GM19240 (cell line): ENCODE data around the gene CSTPP1.
"Not testable (repeated sequence)": the region's sequence is repeated elsewhere in the genome, so short reads cannot be mapped to it uniquely, and the experiment has no call there.

Source experiments
- DNase-seq: peaks from one replicate; pipeline ENCODE4 v3.0.0; 2011; ENCODE audit warnings: low spot score; ENCODE audit not compliant: insufficient read length

CSTPP1 gene

DNA sequence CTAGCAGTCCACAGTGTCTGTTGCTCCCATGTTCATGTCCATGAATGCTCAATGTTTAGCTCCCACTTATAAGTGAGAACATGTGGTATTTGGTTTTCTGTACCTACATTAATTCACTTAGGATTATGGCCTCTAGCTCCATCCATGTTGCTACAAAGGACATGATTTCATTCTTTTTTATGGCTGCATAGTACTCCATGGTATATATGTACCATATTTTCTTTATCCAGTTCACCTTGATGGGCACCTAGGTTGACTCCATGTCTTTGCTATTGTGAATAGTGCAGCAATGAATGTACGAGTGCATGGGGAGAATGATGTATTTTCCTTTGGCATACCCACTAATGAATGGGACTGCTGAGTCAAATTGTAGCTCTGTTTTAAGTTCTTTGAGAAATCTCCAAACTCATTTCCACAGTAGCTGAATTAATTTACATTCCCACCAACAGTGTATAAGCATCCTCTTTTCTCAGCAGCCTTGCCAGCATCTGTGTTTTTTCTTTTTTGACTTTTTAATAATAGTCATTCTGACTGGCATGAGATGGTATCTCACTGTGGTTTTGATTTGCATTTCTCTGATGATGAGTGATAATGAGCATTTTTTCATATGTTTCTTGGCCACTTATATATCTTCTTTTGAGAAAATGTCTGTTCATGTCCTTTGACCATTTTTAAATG lies 53.4 kb downstream of the CSTPP1 start:
- not testable (repeated sequence) for DNase-seq

DNA sequence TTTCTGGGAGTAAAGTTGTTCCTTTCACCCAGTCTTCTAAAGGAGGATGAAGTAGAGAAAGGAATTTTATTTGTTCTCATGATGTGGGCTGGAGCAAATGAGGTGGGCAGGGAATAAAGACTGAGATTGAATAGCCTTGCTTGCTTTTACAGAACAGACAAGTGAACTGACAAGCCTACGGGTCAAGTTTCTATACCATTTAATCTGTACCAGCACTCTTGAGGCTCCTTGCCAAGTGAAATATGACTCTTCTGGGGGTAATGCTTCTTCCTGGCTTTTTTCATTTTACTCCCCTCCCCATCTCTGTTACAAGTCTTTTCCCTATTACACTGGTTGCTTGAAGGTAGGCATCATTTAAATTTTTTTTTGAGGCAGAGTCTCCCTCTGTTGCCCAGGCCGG lies 54.8 kb downstream of the CSTPP1 start:
- no peak for DNase-seq

DNA sequence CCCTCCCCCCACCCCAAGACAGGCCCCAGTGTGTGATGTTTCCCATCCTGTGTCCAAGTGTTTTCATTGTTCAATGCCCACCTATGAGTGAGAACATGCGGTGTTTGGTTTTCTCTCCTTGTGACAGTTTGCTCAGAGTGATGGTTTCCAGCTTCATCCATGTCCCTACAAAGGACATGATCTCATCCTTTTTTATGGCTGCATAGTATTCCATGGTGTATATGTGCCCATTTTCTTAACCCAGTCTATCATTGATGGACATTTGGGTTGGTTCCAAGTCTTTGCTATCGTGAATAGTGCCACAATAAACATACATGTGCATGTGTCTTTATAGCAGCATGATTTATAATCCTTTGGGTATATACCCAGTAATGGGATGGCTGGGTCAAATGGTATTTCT lies 55.8 kb downstream of the CSTPP1 start:
- DNase-seq = not testable (repeated sequence)

DNA sequence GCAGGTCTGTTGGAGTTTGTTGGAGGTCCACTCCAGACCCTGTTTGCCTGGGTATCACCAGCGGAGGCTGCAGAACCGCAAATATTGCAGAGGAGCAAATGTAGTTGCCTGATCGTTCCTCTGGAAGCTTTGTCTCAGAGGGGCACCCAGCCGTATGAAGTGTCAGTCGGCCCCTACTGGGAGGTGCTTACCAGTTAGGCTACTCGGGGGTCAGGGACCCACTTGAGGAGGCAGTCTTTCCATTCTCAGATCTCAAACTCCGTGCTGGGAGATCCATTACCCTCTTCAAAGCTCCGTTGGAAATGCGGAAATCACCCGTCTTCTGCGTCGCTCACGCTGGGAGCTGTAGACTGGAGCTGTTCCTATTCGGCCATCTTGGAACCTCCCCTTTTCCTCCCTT lies 61.2 kb downstream of the CSTPP1 start:
- not testable (repeated sequence) for DNase-seq

DNA sequence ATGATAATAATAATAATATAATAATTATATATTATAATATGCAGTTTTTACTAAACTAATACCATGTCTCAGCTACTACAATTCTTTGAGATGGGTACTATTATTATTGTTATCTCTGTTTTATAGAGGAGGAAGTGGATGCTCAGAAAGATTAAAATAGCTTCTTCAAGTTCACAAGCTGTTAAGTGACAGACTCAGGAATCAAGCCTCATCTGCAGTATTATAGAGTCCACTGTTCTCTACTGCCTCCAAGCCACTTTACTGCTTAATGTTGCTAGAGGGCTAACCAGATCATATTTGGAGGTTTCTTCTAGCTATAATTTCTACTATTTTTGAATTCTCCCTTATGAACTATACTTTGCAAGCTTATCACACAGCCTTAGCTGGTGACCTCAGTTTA lies 62.7 kb downstream of the CSTPP1 start:
- DNase-seq = no peak

DNA sequence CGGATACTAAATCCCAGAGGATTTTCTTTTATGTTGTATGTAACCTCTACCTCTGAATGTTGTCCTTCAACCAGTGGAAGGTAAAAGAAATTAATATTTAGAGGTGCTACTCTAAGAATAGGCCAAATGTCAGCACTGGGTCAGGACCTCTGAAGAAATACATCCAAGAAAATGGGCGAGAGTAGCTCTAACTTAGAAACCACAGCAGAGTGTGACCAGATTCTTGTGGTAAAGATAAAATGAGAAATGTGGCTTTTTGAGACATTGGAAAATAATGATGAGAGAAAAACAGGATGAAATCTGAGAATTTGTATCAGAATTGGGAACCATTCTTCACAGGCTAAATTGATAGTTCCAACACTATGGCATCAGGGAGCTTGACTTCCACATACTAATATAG lies 63.5 kb downstream of the CSTPP1 start:
- no peak for DNase-seq

DNA sequence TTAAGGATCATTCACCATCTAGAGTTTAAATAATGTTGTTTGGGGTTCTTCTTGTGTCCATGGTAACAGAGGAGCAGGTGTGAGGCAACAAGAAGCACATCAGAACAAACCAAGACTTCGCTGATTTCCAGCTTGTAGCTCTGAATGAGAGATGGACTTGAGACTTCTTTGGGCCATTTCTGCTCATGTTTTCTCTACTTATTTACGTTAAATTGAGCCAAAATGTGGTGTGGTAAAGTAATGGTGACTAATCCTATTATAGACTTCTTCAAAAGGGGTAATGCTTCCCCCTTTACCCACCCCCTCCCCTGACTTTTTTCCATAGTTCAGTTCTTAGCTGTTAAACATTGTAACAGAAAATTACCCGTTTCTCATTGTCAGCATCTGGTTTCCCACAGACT lies 65.2 kb downstream of the CSTPP1 start:
- DNase-seq = no peak

DNA sequence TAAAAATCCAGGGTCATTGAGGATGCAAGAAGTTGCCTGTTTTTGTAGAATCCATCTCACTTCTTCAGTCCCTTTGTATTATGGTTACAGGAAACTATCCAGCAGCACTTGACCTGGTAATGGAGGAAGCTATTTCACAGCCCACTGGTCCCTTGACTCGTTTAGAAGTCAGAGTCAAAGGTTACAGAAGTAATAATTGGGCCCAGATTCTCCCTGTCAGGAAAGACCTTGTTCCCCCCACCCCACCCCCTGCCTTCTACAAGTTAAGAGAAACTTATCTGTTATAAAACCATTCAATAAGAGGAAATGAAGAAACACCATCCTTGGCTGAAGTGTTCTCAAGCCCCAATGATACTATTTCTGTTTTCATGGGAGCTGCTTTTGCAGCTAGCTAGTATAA lies 65.8 kb downstream of the CSTPP1 start:
- DNase-seq = no peak

DNA sequence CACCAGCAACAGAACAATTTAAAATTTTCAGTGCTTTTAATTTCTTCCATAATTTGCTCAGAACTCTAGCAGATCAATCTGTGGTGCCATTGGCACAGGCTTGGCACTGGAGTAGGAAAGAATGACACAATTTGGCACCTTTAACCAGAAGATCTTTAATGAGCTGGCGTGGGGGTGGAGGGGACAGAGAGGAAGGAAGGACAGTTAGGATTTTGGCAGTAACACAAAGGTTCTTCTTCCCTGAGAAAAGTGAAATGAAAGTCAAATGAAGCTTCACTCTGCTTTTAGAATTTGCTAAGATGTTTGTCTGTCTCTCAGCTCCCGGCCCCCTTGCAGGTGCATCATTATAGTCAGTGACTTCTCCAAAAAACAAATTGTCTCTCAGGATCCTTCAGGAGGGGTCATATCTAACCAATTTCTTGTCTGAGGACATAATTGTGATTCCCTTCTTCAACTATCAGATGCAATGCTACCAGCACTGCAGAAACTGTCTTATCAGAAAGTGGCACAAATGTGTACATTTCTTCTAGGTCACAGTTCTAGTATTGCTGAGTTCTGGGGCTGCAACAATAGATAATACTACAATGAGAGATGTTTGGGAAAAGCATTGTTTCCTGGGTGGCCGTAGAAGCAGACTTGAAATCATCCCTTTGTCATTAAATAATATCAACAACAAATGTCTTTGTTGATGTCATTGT lies 66.8 kb downstream of the CSTPP1 start:
- DNase-seq = no peak

DNA sequence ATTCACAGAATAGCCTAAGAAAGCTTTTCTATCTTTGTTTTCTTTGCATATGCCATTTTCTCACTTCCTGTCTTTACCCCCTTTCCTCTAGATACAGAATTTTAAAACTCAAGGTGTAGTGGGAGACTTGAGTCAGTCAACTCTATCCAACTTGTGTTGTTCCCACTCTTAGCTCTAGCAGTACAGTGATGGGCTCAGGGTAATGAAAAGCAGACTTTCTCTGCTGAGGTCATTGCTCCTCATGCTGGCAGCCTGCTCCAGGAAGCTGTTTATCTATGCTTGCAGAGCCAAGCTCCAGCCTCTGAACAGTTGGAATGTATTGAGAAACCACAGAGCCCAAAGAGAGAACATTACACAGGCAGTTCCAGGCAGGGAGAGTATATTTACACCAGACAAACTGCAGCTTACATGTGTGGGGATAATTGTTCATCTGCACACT lies 68.1 kb downstream of the CSTPP1 start:
- no peak for DNase-seq

DNA sequence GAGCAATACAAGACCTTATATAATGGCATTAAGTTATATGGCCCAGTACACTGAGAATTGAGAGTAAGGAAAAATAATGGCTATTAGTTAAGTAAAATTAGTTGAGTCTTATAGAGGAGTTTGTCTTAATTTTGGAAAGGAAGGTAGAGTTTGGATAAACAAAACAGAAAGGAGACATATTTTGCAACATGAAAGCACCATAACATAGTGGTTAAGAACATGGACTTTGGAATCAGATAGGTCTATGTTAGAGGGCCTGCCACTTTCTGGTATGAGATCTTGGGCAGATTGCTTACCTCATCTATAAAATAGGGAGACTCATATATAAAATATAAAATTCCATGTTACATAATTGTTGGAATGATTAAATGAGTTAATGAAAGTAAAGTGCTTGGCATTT lies 68.9 kb downstream of the CSTPP1 start:
- no peak for DNase-seq

DNA sequence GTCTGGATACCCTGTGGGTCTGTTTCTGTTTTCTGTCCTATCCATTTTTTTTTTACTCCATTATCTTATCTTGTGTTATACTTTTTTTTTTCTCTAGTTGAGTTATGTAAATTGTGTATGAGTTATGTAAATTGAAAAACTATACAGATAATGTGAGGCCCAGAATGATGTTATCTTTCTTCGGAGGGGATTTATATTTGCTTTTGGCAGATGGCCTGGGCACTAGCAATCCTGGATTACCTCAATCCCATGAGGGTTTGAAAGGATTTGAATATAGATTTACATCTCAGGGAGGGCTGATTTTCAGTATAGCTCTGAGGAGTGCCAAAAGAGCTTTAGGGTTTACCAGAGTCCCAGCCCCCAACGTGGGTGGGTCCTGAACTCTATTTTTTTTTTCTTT lies 71.0 kb downstream of the CSTPP1 start:
- DNase-seq = no peak

DNA sequence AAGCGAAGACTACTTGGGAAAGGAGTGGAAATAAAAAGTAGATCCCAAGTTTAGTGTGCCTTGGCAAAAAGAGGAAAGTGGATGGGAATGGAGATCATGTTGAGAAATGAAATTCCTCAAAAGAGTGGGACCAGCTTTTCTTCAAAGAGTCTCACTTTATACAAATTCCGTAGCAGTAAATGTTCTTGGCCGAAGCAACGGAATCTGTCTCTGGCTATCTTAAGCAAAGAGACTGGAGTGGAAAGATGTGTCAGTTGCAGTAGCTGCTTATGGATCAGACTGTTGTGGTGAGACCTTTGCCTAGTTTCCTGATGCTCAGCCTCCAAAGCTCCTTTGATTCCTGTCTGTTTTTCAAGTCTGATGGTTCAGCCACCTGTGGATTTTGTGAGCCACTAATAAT lies 73.6 kb downstream of the CSTPP1 start:
- no peak for DNase-seq

DNA sequence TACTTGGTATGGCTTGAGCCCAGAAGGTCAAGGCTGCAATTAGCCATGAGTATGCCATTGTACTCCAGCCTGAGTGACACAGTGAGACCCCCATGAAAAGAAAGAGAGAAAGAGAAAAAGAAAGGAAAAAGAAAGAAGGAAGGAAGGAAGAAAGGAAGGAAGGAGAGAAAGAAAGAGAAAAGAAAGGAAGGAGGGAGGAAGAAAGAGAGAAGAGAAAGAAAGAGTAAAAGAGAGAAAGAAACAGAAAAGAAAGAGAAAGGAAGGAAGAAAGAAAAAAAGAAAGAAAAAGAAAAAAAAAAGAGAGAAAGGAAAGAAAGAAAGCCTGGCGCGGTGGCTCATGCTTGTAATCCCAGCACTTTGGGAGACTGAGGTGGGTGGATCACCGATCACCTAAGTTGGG lies 77.5 kb downstream of the CSTPP1 start:
- no peak for DNase-seq

DNA sequence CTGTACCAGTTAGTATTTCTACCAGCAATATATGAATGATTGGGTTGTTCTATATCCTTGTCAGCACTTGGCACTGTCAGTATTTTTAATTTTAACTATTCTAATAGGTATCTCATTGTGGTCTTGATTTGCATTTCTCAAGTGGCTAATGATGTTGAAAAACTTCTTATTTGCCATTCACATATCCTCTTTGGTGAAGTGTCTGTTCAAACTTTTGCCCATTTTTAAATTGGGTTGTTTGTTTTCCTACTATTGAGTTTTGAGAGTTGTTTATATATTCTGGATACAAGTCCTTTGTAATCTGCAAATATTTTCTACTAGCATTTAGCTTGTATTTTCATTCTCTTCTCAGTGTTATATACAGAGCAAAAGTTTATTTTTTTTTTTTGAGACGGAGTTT lies 82.1 kb downstream of the CSTPP1 start:
- no peak for DNase-seq

DNA sequence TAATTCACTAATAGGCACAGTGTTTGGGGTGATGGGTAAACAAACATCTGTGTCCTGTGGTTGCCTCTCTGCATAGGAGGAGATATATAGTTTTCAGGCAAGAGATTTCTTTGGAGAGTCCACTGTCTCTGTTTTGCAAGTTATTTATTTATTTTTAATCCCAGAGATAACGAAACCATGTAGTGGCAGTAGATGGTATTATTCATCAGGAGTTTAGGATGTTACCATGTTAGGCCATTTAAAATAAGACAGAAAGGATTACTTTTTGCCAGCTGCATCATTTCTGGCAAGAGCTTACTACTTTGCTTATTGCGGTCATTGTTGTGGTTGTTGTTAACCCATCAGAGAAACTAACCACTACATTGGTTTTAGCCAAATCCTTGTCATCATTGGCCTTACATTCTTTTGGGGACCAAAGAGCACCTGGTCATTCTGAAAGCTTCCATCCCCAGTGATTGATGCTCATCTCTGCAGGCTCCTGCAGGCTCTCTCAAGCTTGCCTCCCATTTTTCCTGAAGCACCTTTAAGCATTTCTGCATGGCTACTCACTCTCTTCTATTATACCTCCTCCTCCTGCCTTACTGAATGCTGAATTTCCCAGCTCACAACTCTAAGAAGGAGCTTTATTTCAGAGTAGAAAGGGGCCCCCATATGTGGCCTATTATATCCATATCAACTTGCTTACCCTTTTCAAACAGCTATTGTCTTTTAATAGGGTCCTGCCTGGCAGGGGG lies 84.4 kb downstream of the CSTPP1 start:
- no peak for DNase-seq

DNA sequence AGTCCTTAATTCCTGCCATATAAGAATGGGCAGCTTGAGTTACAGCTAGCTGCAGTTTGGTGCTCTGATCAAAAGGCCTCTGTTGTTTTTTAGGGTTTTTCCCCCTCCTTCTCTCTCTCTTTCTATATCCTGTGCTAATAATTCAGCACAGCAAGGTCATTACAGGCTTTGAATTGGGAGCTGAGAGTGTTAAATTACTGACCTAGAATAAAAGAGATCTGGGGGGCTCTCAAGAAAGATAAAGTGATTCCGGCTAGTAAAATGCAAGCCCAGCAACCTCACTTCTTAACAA lies 84.9 kb downstream of the CSTPP1 start:
- no peak for DNase-seq

DNA sequence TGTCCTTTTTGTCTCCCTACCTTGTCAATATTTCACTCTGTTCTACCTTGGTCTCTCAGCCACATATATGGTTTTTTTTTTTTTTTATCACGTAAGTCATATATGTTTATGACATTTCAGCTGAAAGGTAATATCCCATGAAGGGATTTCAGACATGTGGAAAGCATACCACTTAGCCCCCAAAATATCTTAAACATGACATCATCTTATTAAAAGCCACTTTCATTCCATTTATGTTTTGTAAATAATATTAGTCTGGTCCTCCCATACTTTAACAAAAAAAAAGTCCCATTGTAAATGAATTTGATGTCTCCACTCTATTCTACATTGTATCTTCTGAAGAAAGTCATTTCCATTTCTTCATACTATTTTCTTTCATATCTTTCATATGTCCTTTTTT lies 85.4 kb downstream of the CSTPP1 start:
- DNase-seq = no peak

DNA sequence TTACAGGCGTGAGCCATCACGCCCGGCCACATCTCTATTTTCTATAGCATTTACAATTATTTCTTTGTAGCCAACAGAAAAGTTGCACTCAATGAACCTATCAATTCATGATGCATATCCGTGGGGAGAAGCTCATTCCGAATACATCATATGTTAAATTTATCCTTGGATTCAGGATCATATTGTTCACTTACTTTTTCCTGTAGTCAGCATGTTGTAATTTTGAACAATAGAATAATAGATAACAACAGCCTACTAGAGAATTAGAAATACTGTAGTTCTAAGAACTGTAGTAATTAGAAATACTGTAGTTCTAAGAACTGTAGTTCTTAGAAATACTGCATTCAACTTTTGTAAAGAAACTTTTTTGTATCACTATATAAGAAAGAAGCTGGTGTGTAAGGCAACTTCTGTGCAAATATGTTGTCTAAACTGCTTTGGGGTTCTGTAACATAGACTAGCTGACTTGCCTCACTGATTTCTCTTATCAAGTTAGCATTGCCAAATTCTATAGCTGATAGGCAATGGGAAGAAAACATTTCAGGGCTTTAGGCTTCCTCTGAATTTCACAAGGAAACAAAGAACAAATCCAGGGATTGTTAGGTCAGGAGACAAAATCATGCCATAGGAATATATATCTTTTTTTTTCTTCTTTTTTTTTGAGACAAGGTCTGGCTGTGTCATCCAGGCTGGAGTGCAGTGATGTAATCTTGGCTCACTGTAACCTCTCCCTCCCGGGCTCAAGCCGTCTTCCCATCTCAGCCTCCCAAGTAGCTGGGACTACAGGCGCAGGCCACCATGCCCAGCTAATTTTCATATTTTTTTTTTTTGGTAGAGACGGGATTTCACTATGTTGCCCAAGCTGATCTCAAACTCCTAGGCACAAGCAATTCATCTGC lies 91.9 kb downstream of the CSTPP1 start:
- no peak for DNase-seq

DNA sequence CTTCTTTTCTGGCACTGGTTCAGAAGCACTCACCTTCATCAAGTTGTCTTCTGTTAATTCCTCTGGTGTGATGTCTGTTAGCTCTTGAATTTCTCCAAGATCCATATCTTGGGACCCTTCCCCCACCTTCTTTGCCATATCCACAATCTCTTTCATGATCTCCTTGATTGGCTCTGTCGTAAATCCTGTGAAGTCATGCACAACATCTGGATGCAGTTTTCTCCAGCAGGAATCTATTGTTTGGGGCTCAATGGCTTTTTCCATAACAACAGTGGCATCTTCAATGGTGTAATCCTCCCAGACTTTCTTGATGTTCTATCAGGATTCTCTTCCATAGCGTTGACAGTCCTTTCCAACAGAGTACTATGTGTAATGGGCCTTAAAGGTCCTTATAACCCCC lies 96.9 kb downstream of the CSTPP1 start:
- no peak for DNase-seq

DNA sequence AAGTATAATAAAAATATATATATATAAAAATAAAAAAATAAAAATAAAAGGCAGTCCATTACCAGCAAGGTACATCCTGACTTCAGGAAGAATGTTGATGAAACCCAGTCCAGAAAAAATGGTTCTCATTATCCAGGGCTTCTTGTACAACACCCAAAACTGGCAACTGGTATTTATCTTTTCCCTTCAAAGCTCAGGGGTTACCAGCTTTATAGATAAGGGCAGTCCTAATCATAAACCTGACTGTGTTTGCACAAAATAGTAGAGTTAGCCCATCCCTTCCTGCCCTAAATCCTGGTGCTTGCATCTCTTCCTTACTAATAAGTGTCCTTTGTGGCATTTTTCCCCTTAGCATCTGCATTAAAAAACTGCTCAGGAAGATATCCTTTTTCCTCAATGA lies 97.5 kb downstream of the CSTPP1 start:
- DNase-seq = no peak

DNA sequence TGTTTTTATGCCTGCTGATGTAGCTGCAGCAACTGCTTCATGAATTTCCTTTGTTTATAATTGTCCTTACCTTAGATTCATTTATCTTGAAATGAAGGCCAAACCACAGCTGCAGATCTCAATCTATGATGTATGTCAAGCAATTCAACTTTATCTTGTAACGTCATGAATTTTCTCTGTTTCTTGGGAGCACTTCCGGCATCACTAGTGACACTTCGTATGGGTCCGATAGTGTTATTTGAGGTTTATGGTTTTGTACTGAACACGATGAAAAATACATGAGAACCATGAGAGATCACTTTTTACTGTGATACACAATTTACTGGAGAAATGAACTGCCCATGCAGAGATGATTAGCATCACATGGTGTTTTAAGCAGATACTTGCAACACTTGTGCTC lies 98.5 kb downstream of the CSTPP1 start:
- DNase-seq = no peak
